PC-3 (cell line): ENCODE measurements around the gene RNH1. TPM values are rescaled to one million over a fixed set of nuclear protein-coding genes. Genes with fewer than 3 reads are reported as not detected.

Experiments used
- ATAC-seq: fragments of 200-7000 bp; cut with Tn5 transposase; 2 replicates; pipeline ENCODE4 v1.9.1; 2020; ENCODE audit warnings: mild to moderate bottlenecking, moderate library complexity
- Bru-seq: library from RNA; stranded (reverse); fragments of 400-500 nt; gene quantifications from one replicate; lab custom pipeline; 2021; lab: Mats Ljungman, UMichigan
- BruChase-seq, 2 experiments: library from RNA; stranded (reverse); fragments of 400-500 nt; gene quantifications; one replicate each; lab custom pipeline; 2021; lab: Mats Ljungman, UMichigan
- BruUV-seq: library from RNA; stranded (reverse); fragments of 400-500 nt; replicated peaks from 2 replicates; lab custom pipeline; 2021; lab: Mats Ljungman, UMichigan
- CTCF ChIA-PET: fragments of 300-600 bp; sonication (Branson Sonifier 250); formaldehyde crosslinking; loops from one replicate; lab custom pipeline; 2022; ENCODE audit warnings: antibody characterized with exemption; lab: Charles Lee
- POLR2A ChIA-PET: fragments of 300-600 bp; sonication (Branson Sonifier 250); formaldehyde crosslinking; loops from one replicate; lab custom pipeline; 2022; ENCODE audit warnings: antibody characterized with exemption; ENCODE audit not compliant: unreplicated experiment; lab: Charles Lee
- DNase-seq: peaks from one replicate; pipeline ENCODE4 v3.0.0-alpha.2; 2015
- H2AFZ ChIP-seq: fragments of 300-600 bp; sonication (generic); 2 replicates; pipeline ENCODE4 v1.6.0; 2016; ENCODE audit warnings: antibody characterized with exemption, low read length
- H3F3A ChIP-seq: fragments of 300-600 bp; sonication (generic); one replicate; pipeline ENCODE4 v1.6.0; 2017; ENCODE audit warnings: antibody characterized with exemption, low read length, control low read depth, mild to moderate bottlenecking; ENCODE audit not compliant: unreplicated experiment
- H3K27ac ChIP-seq: fragments of 300-600 bp; sonication (generic); 2 replicates; pipeline ENCODE4 v1.5.1; 2016; ENCODE audit warnings: mild to moderate bottlenecking, low read length
- H3K27me3 ChIP-seq: fragments of 300-600 bp; sonication (generic); 2 replicates; pipeline ENCODE4 v1.6.1; 2016; ENCODE audit warnings: low read length, mixed read lengths
- H3K36me3 ChIP-seq: fragments of 300-600 bp; sonication (generic); 2 replicates; pipeline ENCODE4 v1.6.1; 2016; ENCODE audit warnings: low read depth, mixed run types, low read length, mixed read lengths
- H3K4me1 ChIP-seq: fragments of 300-600 bp; sonication (generic); 2 replicates; pipeline ENCODE4 v1.5.1; 2016; ENCODE audit warnings: low read length; ENCODE audit not compliant: insufficient read depth
- H3K4me2 ChIP-seq: fragments of 300-600 bp; sonication (generic); 2 replicates; pipeline ENCODE4 v1.6.0; 2016; ENCODE audit warnings: low read length
- H3K4me3 ChIP-seq: fragments of 300-600 bp; sonication (generic); 2 replicates; pipeline ENCODE4 v1.5.1; 2016; ENCODE audit warnings: mild to moderate bottlenecking, low read length, mixed read lengths
- H3K79me2 ChIP-seq: fragments of 300-600 bp; sonication (generic); 2 replicates; pipeline ENCODE4 v1.6.1; 2017; ENCODE audit warnings: low read length, mixed read lengths
- H3K9ac ChIP-seq: fragments of 300-600 bp; sonication (generic); 2 replicates; pipeline ENCODE4 v1.6.0; 2016; ENCODE audit warnings: mild to moderate bottlenecking, low read length
- H3K9me2 ChIP-seq: fragments of 300-600 bp; sonication (generic); replicated peaks from 2 replicates; pipeline ENCODE4 v1.6.1; 2016; ENCODE audit warnings: mixed run types, low read length, mixed read lengths
- H3K9me3 ChIP-seq: fragments of 300-600 bp; sonication (generic); 2 replicates; pipeline ENCODE4 v1.6.1; 2016; ENCODE audit warnings: low read length, mixed read lengths
- H4K20me1 ChIP-seq: fragments of 300-600 bp; sonication (generic); 2 replicates; pipeline ENCODE4 v1.6.1; 2016; ENCODE audit warnings: low read length, mixed read lengths
- CTCF ChIP-seq: fragments of 300-600 bp; sonication (generic); conservative IDR thresholded peaks from 2 replicates; pipeline ENCODE4 v1.5.1; 2017; ENCODE audit warnings: antibody characterized with exemption, low read depth, mild to moderate bottlenecking, low read length
- EZH2 ChIP-seq: fragments of 300-600 bp; sonication (generic); IDR thresholded peaks from one replicate; pipeline ENCODE4 v1.6.1; 2017; ENCODE audit warnings: antibody characterized with exemption, mild to moderate bottlenecking, low read length; ENCODE audit not compliant: unreplicated experiment
- EZH2phosphoT487 ChIP-seq: fragments of 300-600 bp; sonication (generic); IDR thresholded peaks from 2 replicates; pipeline ENCODE4 v1.6.1; 2018; ENCODE audit warnings: mild to moderate bottlenecking, antibody characterized with exemption, low read length, borderline replicate concordance
- intact Hi-C: fragments of 100-400 bp; cut with micrococcal nuclease; formaldehyde crosslinking; loops from 2 replicates; pipeline ENCODE4 v1.9.0; 2023
- long read RNA-seq: library from polyadenylated mRNA; unstranded; transcript quantifications from one replicate; pipeline ENCODE4 v2.0.0, GENCODE V29; 2021; ENCODE audit not compliant: unreplicated experiment
- total RNA-seq: library from RNA; depleted of rRNA; stranded (reverse); fragments of >200 nt; gene quantifications from 2 replicates; pipeline ENCODE4 v1.2.3, GENCODE V29; 2014; rRNA removed

Gene RNH1
- total RNA-seq (258 and 300 TPM in 2 replicates), Bru-seq, nascent RNA (percentile 75 among the genes with signal in this experiment), BruChase-seq, experiment 1, labeled RNA remaining after a 6-hour chase (percentile 86 among the genes with signal in this experiment), BruChase-seq, experiment 2, labeled RNA remaining after a 2-hour chase (percentile 82 among the genes with signal in this experiment)
- long read RNA-seq, transcript RNH1-205 (11 exons, 2,014 nt), result minor isoform, 38 of 819 reads
- long read RNA-seq, transcript RNH1-206 (10 exons, 1,725 nt), result minor isoform, 38 of 819 reads
- long read RNA-seq, transcript RNH1-203 (10 exons, 1,722 nt), result minor isoform, 228 of 819 reads
- long read RNA-seq, transcript RNH1-202 (10 exons, 1,791 nt), result major isoform, 284 of 819 reads
- long read RNA-seq, partial matches to known transcripts, result 57 of 819 reads
- long read RNA-seq, other reads (novel, unspliced or antisense), result 113 of 819 reads

- ChIA-PET POLR2A (interaction anchor here (0.6 to 0.9 kb wide), 3 partner anchors 14 to 69 kb away, joined by 3 read pairs; partner anchors contain the start of gene PHRF1), CTCF (interaction anchor here (1.0 kb wide), 1 partner anchor 12 kb away, joined by 3 read pairs; no protein-coding TSS in a partner anchor)
- Histone ChIP-seq H3K79me2 (peaks cover 43% of the 10 kb centered on the region), H3K9me3 (no peaks in the 10 kb centered on the region), H3K4me2 (peak within 1 kb of the TSS; percentile 100), H3F3A (no peaks in the 10 kb centered on the region), H3K9me2 (no peaks in the 10 kb centered on the region), H3K9ac (peak within 1 kb of the TSS; percentile 100), H3K4me3 (peak within 1 kb of the TSS; percentile 88), H2AFZ (peak within 1 kb of the TSS; percentile 82), H3K4me1 (peaks cover 12% of the 10 kb centered on the region), H3K27me3 (no peaks in the 10 kb centered on the region), H3K36me3 (peaks cover 3% of the 10 kb centered on the region; the same call in 1 of the 2 replicates), H3K27ac (peak within 1 kb of the TSS; percentile 100), H4K20me1 (no peaks in the 10 kb centered on the region)
- intact Hi-C loops, result loop anchor here (1.0 to 5.0 kb wide), 4 partner anchors 11 to 56 kb away; partner anchors contain the start of genes LRRC56 and PTDSS2
- TF ChIP-seq EZH2phosphoT487 (no peak), CTCF (no peak)
- peak; percentile 70 for ATAC-seq
- no TSS peak for BruUV-seq
- DNase-seq, result peak; percentile 90
Observed at GRCh38 chr11:506995-507726, at the start of gene RNH1. TSS of gene RNH1 (minus strand) at chr11:507242. CDS start at chr11:502162, 5,080 bp downstream.

GRCh38 chr11:555780-556661 lies 49.0 kb upstream of the RNH1 start:
- no peaks in the 10 kb centered on the region for H3K9me2 ChIP-seq
- no TSS peak for BruUV-seq
- H3K4me1 ChIP-seq, result peaks cover 6% of the 10 kb centered on the region
- no peaks in the 10 kb centered on the region for H4K20me1 ChIP-seq
- no peaks in the 10 kb centered on the region for H3K36me3 ChIP-seq
- no peak overlapping the region for H3K9ac ChIP-seq
- POLR2A ChIA-PET, result no interaction called here
- no peak overlapping the region for H2AFZ ChIP-seq
- no peaks in the 10 kb centered on the region for H3K79me2 ChIP-seq
- no peaks in the 10 kb centered on the region for H3K9me3 ChIP-seq
- H3K27me3 ChIP-seq, result peaks cover 6% of the 10 kb centered on the region; the same call in 1 of the 2 replicates
- H3K4me3 ChIP-seq, result peak overlapping the region; percentile 63
- ATAC-seq (no peak), DNase-seq (no peak)
- TF ChIP-seq EZH2phosphoT487, result no peak
- TF ChIP-seq EZH2, result peak; percentile 29
- no peak overlapping the region for H3K27ac ChIP-seq
- no peaks in the 10 kb centered on the region for H3F3A ChIP-seq
- peak overlapping the region; percentile 85 for H3K4me2 ChIP-seq
- CTCF ChIA-PET, result interaction anchor here (0.5 kb wide), 1 partner anchor 21 kb away, joined by 4 read pairs; no protein-coding TSS in a partner anchor
- intact Hi-C loops, result no loop called here
